Astrocyte (in vitro differentiated cells and primary cell): ENCODE data around the gene IPCEF1. TPM values are rescaled to one million over a fixed set of nuclear protein-coding genes. Genes with fewer than 3 reads are reported as not detected.
"Not testable (repeated sequence)": the region's sequence is repeated elsewhere in the genome, so short reads cannot be mapped to it uniquely, and the experiment has no call there.

Experiments
- DNase-seq: peaks from one replicate; pipeline ENCODE4 v3.0.0-alpha.2; 2010; ENCODE audit warnings: low read depth
- FAIRE-seq: peaks from 2 replicates; lab custom pipeline; 2011; peaks lifted over from hg19 to GRCh38; lab: Jason Lieb, UNC
- H2AFZ ChIP-seq: 2 replicates; pipeline ENCODE4 v1.6.0; 2012; ENCODE audit warnings: low read depth, low read length, inconsistent platforms
- H3K27ac ChIP-seq: 2 replicates; pipeline ENCODE4 v1.5.1; 2011; ENCODE audit warnings: low read depth, low read length, inconsistent platforms
- H3K27me3 ChIP-seq: 2 replicates; pipeline ENCODE4 v1.6.0; 2011; ENCODE audit warnings: low read length, inconsistent platforms; ENCODE audit not compliant: insufficient read depth
- H3K36me3 ChIP-seq: 2 replicates; pipeline ENCODE4 v1.5.1; 2011; ENCODE audit warnings: low read length, inconsistent platforms; ENCODE audit not compliant: insufficient read depth
- H3K4me1 ChIP-seq: 2 replicates; pipeline ENCODE4 v1.5.1; 2011; ENCODE audit warnings: low read length, inconsistent platforms; ENCODE audit not compliant: insufficient read depth
- H3K4me2 ChIP-seq: 2 replicates; pipeline ENCODE4 v1.6.0; 2012; ENCODE audit warnings: low read length, inconsistent platforms
- H3K4me3 ChIP-seq: 2 replicates; pipeline ENCODE4 v1.5.1; 2011; ENCODE audit warnings: low read depth, mild to moderate bottlenecking, low read length, inconsistent platforms; ENCODE audit not compliant: insufficient read depth
- H3K79me2 ChIP-seq: 2 replicates; pipeline ENCODE4 v1.6.0; 2012; ENCODE audit warnings: mild to moderate bottlenecking, low read length, inconsistent platforms; ENCODE audit not compliant: insufficient read depth
- H3K9ac ChIP-seq: 2 replicates; pipeline ENCODE4 v1.6.0; 2012; ENCODE audit warnings: mild to moderate bottlenecking, low read length, inconsistent platforms
- H3K9me3 ChIP-seq: 2 replicates; pipeline ENCODE4 v1.5.1; 2012; ENCODE audit warnings: low read depth, mild to moderate bottlenecking, low read length, inconsistent platforms; ENCODE audit not compliant: insufficient read depth
- H4K20me1 ChIP-seq: 2 replicates; pipeline ENCODE4 v1.6.0; 2012; ENCODE audit warnings: low read length, inconsistent platforms; ENCODE audit not compliant: insufficient read depth
- H3K27ac Mint-ChIP-seq: one replicate; pipeline ENCODE4 v1.8.0; 2021; ENCODE audit warnings: mild to moderate bottlenecking, mixed read lengths; ENCODE audit not compliant: unreplicated experiment
- H3K27me3 Mint-ChIP-seq: one replicate; pipeline ENCODE4 v1.8.0; 2021; ENCODE audit warnings: low read depth, mixed read lengths; ENCODE audit not compliant: unreplicated experiment
- H3K36me3 Mint-ChIP-seq: one replicate; pipeline ENCODE4 v1.8.0; 2021; ENCODE audit warnings: low read depth, mixed read lengths; ENCODE audit not compliant: unreplicated experiment
- H3K4me1 Mint-ChIP-seq: one replicate; pipeline ENCODE4 v1.8.0; 2021; ENCODE audit warnings: low read depth, mixed read lengths; ENCODE audit not compliant: unreplicated experiment
- H3K4me3 Mint-ChIP-seq: one replicate; pipeline ENCODE4 v1.8.0; 2021; ENCODE audit warnings: mild to moderate bottlenecking, moderate library complexity, mixed read lengths; ENCODE audit not compliant: unreplicated experiment
- H3K9me3 Mint-ChIP-seq: one replicate; pipeline ENCODE4 v1.8.0; 2021; ENCODE audit warnings: mild to moderate bottlenecking, mixed read lengths; ENCODE audit not compliant: unreplicated experiment
- EZH2 ChIP-seq: IDR thresholded peaks from 2 replicates; pipeline ENCODE4 v1.6.1; 2012; ENCODE audit warnings: mild to moderate bottlenecking, low read length, inconsistent platforms; ENCODE audit not compliant: insufficient read depth
- total RNA-seq: library from RNA; stranded (reverse); gene quantifications from 2 replicates; pipeline ENCODE4 v1.2.1, GENCODE V29; 2021
- TF ChIP-seq, protein P1 (sequence below): IDR thresholded peaks from 2 replicates; pipeline ENCODE4 v1.5.1; 2011; ENCODE audit warnings: low read depth, mild to moderate bottlenecking, inconsistent platforms, low read length, moderate library complexity; ENCODE audit not compliant: insufficient read depth

The IPCEF1 gene
- total RNA-seq, 1 donor from 2014 or later: 0.16 TPM

GRCh38 chr6:154308986-154309385 lies 47.6 kb downstream of the IPCEF1 start:
- no peaks in the 10 kb centered on the region for H3K27me3 Mint-ChIP-seq
- H2AFZ ChIP-seq: no peak overlapping the region
- no peaks in the 10 kb centered on the region for H4K20me1 ChIP-seq
- H3K36me3 ChIP-seq: no peaks in the 10 kb centered on the region
- H3K9ac ChIP-seq: no peak overlapping the region
- H3K4me2 ChIP-seq: no peak overlapping the region
- no peak overlapping the region for H3K4me3 Mint-ChIP-seq
- peaks cover 2% of the 10 kb centered on the region for H3K4me1 Mint-ChIP-seq
- H3K27me3 ChIP-seq: no peaks in the 10 kb centered on the region
- H3K27ac Mint-ChIP-seq: no peak overlapping the region
- no peak for FAIRE-seq
- H3K79me2 ChIP-seq: no peaks in the 10 kb centered on the region
- no peak overlapping the region for H3K4me3 ChIP-seq
- DNase-seq: no peak
- H3K9me3 ChIP-seq: no peaks in the 10 kb centered on the region
- H3K27ac ChIP-seq: no peak overlapping the region
- H3K36me3 Mint-ChIP-seq: no peaks in the 10 kb centered on the region
- no peaks in the 10 kb centered on the region for H3K4me1 ChIP-seq
- no peaks in the 10 kb centered on the region for H3K9me3 Mint-ChIP-seq
- TF ChIP-seq EZH2: no peak
- TF ChIP-seq, protein P1, sequence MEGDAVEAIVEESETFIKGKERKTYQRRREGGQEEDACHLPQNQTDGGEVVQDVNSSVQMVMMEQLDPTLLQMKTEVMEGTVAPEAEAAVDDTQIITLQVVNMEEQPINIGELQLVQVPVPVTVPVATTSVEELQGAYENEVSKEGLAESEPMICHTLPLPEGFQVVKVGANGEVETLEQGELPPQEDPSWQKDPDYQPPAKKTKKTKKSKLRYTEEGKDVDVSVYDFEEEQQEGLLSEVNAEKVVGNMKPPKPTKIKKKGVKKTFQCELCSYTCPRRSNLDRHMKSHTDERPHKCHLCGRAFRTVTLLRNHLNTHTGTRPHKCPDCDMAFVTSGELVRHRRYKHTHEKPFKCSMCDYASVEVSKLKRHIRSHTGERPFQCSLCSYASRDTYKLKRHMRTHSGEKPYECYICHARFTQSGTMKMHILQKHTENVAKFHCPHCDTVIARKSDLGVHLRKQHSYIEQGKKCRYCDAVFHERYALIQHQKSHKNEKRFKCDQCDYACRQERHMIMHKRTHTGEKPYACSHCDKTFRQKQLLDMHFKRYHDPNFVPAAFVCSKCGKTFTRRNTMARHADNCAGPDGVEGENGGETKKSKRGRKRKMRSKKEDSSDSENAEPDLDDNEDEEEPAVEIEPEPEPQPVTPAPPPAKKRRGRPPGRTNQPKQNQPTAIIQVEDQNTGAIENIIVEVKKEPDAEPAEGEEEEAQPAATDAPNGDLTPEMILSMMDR: no peak

DNA sequence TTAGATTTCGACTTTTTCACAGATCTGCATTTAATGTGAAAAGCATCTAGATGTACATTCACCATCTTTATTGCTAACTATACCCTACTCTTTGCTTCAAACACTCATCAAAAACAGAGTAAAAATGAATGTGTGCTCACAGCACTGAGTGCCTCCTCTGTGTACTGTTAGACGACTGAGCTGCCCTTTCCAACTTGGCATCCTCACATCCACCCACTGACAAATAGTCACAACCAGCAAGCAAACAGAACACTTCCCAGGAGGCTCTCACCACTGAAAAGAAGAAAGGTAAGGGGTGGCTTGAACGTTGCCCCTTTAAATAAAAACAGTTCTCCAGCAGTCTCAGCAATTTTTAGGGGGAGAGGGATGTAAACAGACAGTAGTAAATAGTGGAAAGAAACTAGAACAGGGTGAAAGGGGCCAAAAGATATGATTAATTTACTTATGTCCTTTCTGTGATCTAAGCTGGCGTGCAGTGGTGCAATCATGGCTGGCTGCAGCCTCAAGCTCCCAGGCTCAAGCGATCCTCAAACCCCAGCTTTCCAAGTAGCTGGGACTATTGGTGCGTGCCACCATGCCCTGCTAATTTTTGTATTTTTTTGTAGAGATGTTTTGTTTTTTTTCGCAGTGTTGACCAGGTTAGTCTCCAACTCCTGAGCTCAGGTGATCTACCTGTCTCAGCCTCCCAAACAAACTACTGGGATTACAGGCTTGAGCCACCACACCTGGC lies 48.7 kb downstream of the IPCEF1 start:
- Histone ChIP-seq H3K4me2 (no peak overlapping the region), H3K36me3 (no peaks in the 10 kb centered on the region), H3K9ac (no peak overlapping the region), H4K20me1 (no peaks in the 10 kb centered on the region), H3K27me3 (no peaks in the 10 kb centered on the region), H2AFZ (no peak overlapping the region), H3K4me3 (no peak overlapping the region), H3K9me3 (no peaks in the 10 kb centered on the region), H3K27ac (no peak overlapping the region), H3K79me2 (no peaks in the 10 kb centered on the region), H3K4me1 (peaks cover 5% of the 10 kb centered on the region)
- TF ChIP-seq EZH2: no peak
- TF ChIP-seq, protein P1: no peak
- Mint-ChIP-seq H3K27ac (no peak overlapping the region), H3K27me3 (no peaks in the 10 kb centered on the region), H3K4me1 (peaks cover 9% of the 10 kb centered on the region), H3K36me3 (no peaks in the 10 kb centered on the region), H3K4me3 (no peak overlapping the region), H3K9me3 (no peaks in the 10 kb centered on the region)
- DNase-seq: no peak
- FAIRE-seq: no peak

DNA sequence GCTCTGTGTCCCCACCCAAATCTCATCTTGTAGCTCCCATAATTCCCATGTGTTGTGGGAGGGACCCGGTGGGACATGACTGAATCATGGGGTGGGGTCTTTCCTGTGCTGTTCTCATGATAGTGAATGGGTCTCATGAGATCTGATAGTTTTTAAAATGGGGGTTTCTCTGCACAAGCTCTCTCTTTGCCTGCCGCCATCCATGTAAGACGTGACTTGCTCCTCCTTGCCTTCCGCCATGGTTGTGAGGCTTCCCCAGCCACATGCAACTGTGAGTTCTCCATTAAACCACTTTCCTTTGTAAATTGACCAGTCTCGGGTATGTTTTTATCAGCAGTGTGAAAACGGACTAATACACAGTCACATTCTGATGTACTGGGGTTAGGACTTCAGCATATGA lies 49.5 kb downstream of the IPCEF1 start:
- H3K27me3 ChIP-seq, H3K9me3 Mint-ChIP-seq: not testable (repeated sequence)

More for the DNA sequence above, 49.5 kb downstream of the IPCEF1 start:
- H3K9me3 ChIP-seq, H3K79me2 ChIP-seq, H3K27ac ChIP-seq, FAIRE-seq, H3K4me1 ChIP-seq, DNase-seq, H3K4me3 ChIP-seq, H3K9ac ChIP-seq, H3K36me3 Mint-ChIP-seq, H3K27ac Mint-ChIP-seq, H3K4me2 ChIP-seq, H3K36me3 ChIP-seq, H3K4me3 Mint-ChIP-seq, H3K27me3 Mint-ChIP-seq, H4K20me1 ChIP-seq, H2AFZ ChIP-seq: not testable (repeated sequence)
- peaks cover 12% of the 10 kb centered on the region for H3K4me1 Mint-ChIP-seq
